ENCODE measurements around the gene MLF1. TPM values are rescaled to one million over a fixed set of nuclear protein-coding genes. Genes with fewer than 3 reads are reported as not detected.

Gene MLF1
- polyA plus RNA-seq, 3 donors, result 0.17 to 0.43 (median 0.41) TPM

- Histone ChIP-seq H2AFZ (ENCODE audit: insufficient read depth, low read depth, low read length, poor library complexity, severe bottlenecking) (no peak overlapping the region), H4K20me1 (ENCODE audit: insufficient read depth, low read length) (no peaks in the 10 kb centered on the region), H3K9me3 (replicated peaks in 1 of 2; ENCODE audit: control insufficient read depth in 1 of 2, insufficient read depth in 1 of 2, low read length in 2 of 2) (no peaks in the 10 kb centered on the region), H3K27ac (ENCODE audit: low read depth in 1 of 2, low read length in 2 of 2) (no peak overlapping the region), H3K27me3 (ENCODE audit: control insufficient read depth in 2 of 2, insufficient read depth in 2 of 2, low read length in 2 of 2) (no peaks in the 10 kb centered on the region), H3K36me3 (replicated peaks in 1 of 2; ENCODE audit: control insufficient read depth in 1 of 2, insufficient read depth in 2 of 2, low read length in 2 of 2) (no peaks in the 10 kb centered on the region), H3K4me3 (replicated peaks in 1 of 3; ENCODE audit: low read depth in 2 of 3, low read length in 3 of 3) (no peak overlapping the region), H3K4me2 (replicated peaks; ENCODE audit: extremely low read depth, low read length, poor library complexity, severe bottlenecking) (no peak overlapping the region), H3K9ac (ENCODE audit: insufficient read depth, low read length, poor library complexity, severe bottlenecking) (no peak overlapping the region), H3K79me2 (ENCODE audit: insufficient read depth, low read length) (no peaks in the 10 kb centered on the region), H3K4me1 (ENCODE audit: control insufficient read depth in 1 of 2, insufficient read depth in 2 of 2, low read length in 2 of 2) (no peaks in the 10 kb centered on the region)
- no peak overlapping the region for H3K4me3 Mint-ChIP-seq
- H3K27ac Mint-ChIP-seq, result no peak overlapping the region
- no peaks in the 10 kb centered on the region for H3K27me3 Mint-ChIP-seq (ENCODE audit: low read depth in 3 of 3)
- DNase-seq, result no peak
- no peaks in the 10 kb centered on the region for H3K4me1 Mint-ChIP-seq
- intact Hi-C loops (cut with micrococcal nuclease), result no loop called here
- TF ChIP-seq CTCF (IDR thresholded peaks at IDR 0.05), result no peak
- H3K36me3 Mint-ChIP-seq, result no peaks in the 10 kb centered on the region
- H3K9me3 Mint-ChIP-seq, result no peaks in the 10 kb centered on the region
Observed at GRCh38 chr3:158532099-158532734, 38.8 kb upstream of the MLF1 start.

- no peak overlapping the region for H3K4me3 ChIP-seq (replicated peaks in 1 of 3; ENCODE audit: low read depth in 2 of 3, low read length in 3 of 3)
- no peaks in the 10 kb centered on the region for H3K9me3 ChIP-seq (replicated peaks in 1 of 2; ENCODE audit: control insufficient read depth in 1 of 2, insufficient read depth in 1 of 2, low read length in 2 of 2)
- Mint-ChIP-seq H3K4me1 (no peaks in the 10 kb centered on the region), H3K4me3 (no peak overlapping the region), H3K27me3 (ENCODE audit: low read depth in 3 of 3) (no peaks in the 10 kb centered on the region), H3K36me3 (peaks cover 3% of the 10 kb centered on the region in 2 donors), H3K27ac (no peak overlapping the region), H3K9me3 (no peaks in the 10 kb centered on the region)
- H3K4me1 ChIP-seq (ENCODE audit: control insufficient read depth in 1 of 2, insufficient read depth in 2 of 2, low read length in 2 of 2), result no peaks in the 10 kb centered on the region
- H3K79me2 ChIP-seq (ENCODE audit: insufficient read depth, low read length), result no peaks in the 10 kb centered on the region
- H4K20me1 ChIP-seq (ENCODE audit: insufficient read depth, low read length), result no peaks in the 10 kb centered on the region
- no peak overlapping the region for H3K9ac ChIP-seq (ENCODE audit: insufficient read depth, low read length, poor library complexity, severe bottlenecking)
- WGBS (ENCODE audit: insufficient coverage), result no CpG with 5 or more reads among the region's 2 CpGs
- no peak overlapping the region for H2AFZ ChIP-seq (ENCODE audit: insufficient read depth, low read depth, low read length, poor library complexity, severe bottlenecking)
- no peaks in the 10 kb centered on the region for H3K27me3 ChIP-seq (ENCODE audit: control insufficient read depth in 2 of 2, insufficient read depth in 2 of 2, low read length in 2 of 2)
- intact Hi-C loops (cut with micrococcal nuclease), result no loop called here
- no peak overlapping the region for H3K27ac ChIP-seq (ENCODE audit: low read depth in 1 of 2, low read length in 2 of 2)
- H3K4me2 ChIP-seq (replicated peaks; ENCODE audit: extremely low read depth, low read length, poor library complexity, severe bottlenecking), result no peak overlapping the region
- H3K36me3 ChIP-seq (replicated peaks in 1 of 2; ENCODE audit: control insufficient read depth in 1 of 2, insufficient read depth in 2 of 2, low read length in 2 of 2), result no peaks in the 10 kb centered on the region
- TF ChIP-seq CTCF (IDR thresholded peaks at IDR 0.05), result no peak
- no peak for DNase-seq
Observed at GRCh38 chr3:158535918-158536317, 35.1 kb upstream of the MLF1 start.

Data from CD14-positive monocyte (primary cell).